CD4-positive, CD25-positive, alpha-beta regulatory T cell (primary cell): ENCODE measurements around the gene HOXB3. TPM values are rescaled to one million over a fixed set of nuclear protein-coding genes. Genes with fewer than 3 reads are reported as not detected.

Experiments used
- ATAC-seq, 2 donors: fragments of 150-1000 bp; cut with Tn5 transposase; one replicate each; pipeline ENCODE4 v1.10.0; 2021; ENCODE audit warnings: low read depth in 2 of 2, moderate number of reproducible peaks in 2 of 2, moderate library complexity in 1 of 2
- DNase-seq, 3 donors: peaks; one replicate each; pipeline versions ENCODE4 v3.0.0 to v3.0.0-alpha.2; 2012 to 2022; ENCODE audit warnings: mixed read lengths in 1 of 3
- H3K27ac ChIP-seq: one replicate; pipeline ENCODE4 v1.7.0; 2013; ENCODE audit warnings: mild to moderate bottlenecking, low read length; ENCODE audit not compliant: insufficient read depth, poor library complexity, severe bottlenecking
- H3K27me3 ChIP-seq: one replicate; pipeline ENCODE4 v1.7.0; 2013; ENCODE audit warnings: low read length; ENCODE audit not compliant: control insufficient read depth, insufficient read depth
- H3K36me3 ChIP-seq: one replicate; pipeline ENCODE4 v1.7.0; 2013; ENCODE audit warnings: mild to moderate bottlenecking, low read length, moderate library complexity; ENCODE audit not compliant: control insufficient read depth, insufficient read depth
- H3K4me1 ChIP-seq: 2 replicates; pipeline ENCODE4 v1.7.0; 2013; ENCODE audit warnings: mild to moderate bottlenecking, low read length; ENCODE audit not compliant: insufficient read depth, control insufficient read depth, poor library complexity, severe bottlenecking
- H3K4me3 ChIP-seq: one replicate; pipeline ENCODE4 v1.7.0; 2013; ENCODE audit warnings: low read depth, mild to moderate bottlenecking, low read length, moderate library complexity
- H3K9me3 ChIP-seq, 2 experiments: 1 replicate in 1 of 2; 2 replicates in 1 of 2; pipeline ENCODE4 v1.7.0; 2013; ENCODE audit warnings: low read length in 2 of 2, mild to moderate bottlenecking in 1 of 2, moderate library complexity in 1 of 2; ENCODE audit not compliant: control insufficient read depth in 2 of 2
- H3K27ac Mint-ChIP-seq, 3 donors: one replicate each; pipeline ENCODE4 v1.8.0; 2020 to 2022; ENCODE audit warnings: mild to moderate bottlenecking in 3 of 3, mixed read lengths in 3 of 3, moderate library complexity in 2 of 3
- H3K27me3 Mint-ChIP-seq: one replicate; pipeline ENCODE4 v1.8.0; 2022; ENCODE audit warnings: mild to moderate bottlenecking, mixed read lengths
- H3K36me3 Mint-ChIP-seq: one replicate; pipeline ENCODE4 v1.8.0; 2020; ENCODE audit warnings: mixed read lengths
- H3K4me1 Mint-ChIP-seq, 4 donors: one replicate each; pipeline ENCODE4 v1.8.0; 2020 to 2022; ENCODE audit warnings: mixed read lengths in 4 of 4, mild to moderate bottlenecking in 1 of 4
- H3K4me3 Mint-ChIP-seq, 4 donors: one replicate each; pipeline ENCODE4 v1.8.0; 2020 to 2022; ENCODE audit warnings: mild to moderate bottlenecking in 4 of 4, mixed read lengths in 4 of 4, moderate library complexity in 3 of 4
- H3K9me3 Mint-ChIP-seq, 7 donors: one replicate each; pipeline ENCODE4 v1.8.0; 2020 to 2022; ENCODE audit warnings: mixed read lengths in 7 of 7, mild to moderate bottlenecking in 3 of 7, moderate library complexity in 2 of 7
- polyA plus RNA-seq, 4 donors: library from polyadenylated mRNA; unstranded; fragments of 300-500 nt; fragmentation: Illumina TruSeq; gene quantifications; one replicate each; pipeline ENCODE4 v1.2.3, GENCODE V29; 2021
- total RNA-seq: library from RNA; stranded (reverse); gene quantifications from one replicate; pipeline ENCODE4 v1.2.3, GENCODE V29; 2022

The HOXB3 gene
- total and polyA plus RNA-seq, 5 donors from 2014 or later: 0.05 to 8.1 (median 0.16) TPM; not detected in 2

DNA sequence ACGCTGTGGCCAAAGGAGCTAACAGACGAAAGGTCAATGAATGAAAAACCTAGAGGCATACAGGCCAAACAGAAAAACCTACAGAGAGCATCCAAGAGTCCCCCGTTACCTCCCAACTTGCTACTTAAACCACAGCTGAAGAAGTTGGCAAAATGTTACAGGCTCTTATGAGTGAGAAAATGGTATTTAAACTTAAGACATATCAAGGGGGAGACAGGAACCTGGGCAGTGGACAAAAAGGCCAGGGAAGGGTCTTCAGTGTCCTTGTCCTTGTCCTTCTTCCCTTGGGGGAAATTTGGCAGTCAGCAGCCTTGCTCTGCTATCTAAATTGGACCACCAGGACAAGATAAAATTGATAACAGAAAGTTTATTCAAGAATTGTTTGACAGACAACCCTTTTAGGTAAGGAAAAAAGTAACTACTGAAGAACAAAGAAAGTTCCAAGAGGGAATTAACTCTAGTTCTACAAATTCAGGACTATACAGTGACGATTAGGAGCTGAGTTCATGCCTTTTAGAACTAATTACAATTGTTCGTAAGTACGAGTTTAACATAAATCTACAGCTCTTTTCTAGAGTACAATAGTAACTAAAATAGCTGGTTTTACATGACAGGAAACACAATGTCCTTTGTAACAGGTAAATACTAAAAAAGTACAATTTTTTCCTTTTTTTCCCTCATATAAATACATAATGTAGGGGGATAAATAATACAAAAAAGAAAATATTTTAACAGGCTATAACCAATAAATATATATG is 41.3 kb downstream of the HOXB3 start:
- H3K4me3 Mint-ChIP-seq: peak overlapping the region; percentile 17 to 99 (median 87)
- H3K27ac ChIP-seq: peak overlapping the region; percentile 86
- H3K4me1 ChIP-seq: peaks cover 44% of the 10 kb centered on the region
- H3K4me1 Mint-ChIP-seq: peaks cover 7 to 43% (median 25%) of the 10 kb centered on the region in 4 donors
- peaks cover 4% of the 10 kb centered on the region for H3K36me3 Mint-ChIP-seq
- DNase-seq: no peak
- H3K9me3 ChIP-seq: no peaks in the 10 kb centered on the region
- peak overlapping the region; percentile 90 to 97 (median 96) for H3K27ac Mint-ChIP-seq
- peak overlapping the region; percentile 67 for H3K4me3 ChIP-seq
- H3K36me3 ChIP-seq: no peaks in the 10 kb centered on the region
- H3K27me3 ChIP-seq: peaks cover 3% of the 10 kb centered on the region
- peaks cover 34% of the 10 kb centered on the region for H3K27me3 Mint-ChIP-seq
- peak in 1 of 2 donors; percentile 12 for ATAC-seq
- H3K9me3 Mint-ChIP-seq: no peaks in the 10 kb centered on the region

DNA sequence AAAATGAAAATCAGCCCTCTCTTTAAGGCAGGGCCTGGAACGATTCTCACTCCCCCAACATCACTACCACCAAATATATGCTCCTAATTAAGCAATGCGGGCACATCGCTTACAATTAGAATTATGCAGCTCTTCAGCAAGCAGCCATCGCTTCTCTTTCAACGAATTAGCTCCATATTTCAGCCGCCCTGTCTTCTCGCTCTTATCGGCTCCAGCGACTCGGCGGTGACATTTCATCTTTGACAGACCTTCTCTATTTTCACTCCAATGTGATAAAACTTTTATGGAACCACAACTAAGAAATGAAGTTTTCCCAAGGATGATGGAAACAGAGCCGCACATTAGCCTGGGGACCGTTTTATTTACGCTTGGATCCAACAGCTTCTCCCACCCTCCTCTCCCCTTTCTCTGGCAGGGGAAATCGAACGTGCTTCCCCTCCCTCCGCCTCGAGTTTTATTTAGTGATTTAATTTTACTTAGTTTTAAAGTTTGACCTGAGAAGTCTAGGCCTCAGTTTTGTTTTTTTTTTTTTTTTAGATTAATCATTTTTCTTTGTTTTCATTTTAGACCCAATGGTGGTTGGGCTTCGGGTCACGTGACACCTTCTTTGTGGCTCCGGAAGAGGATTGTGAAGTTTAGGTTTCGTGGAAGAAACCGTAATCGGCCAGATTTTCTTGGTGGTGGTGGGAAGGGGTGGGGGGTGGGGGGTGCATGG is 42.1 kb downstream of the HOXB3 start:
- Histone ChIP-seq H3K4me3 (peak overlapping the region; percentile 71), H3K27me3 (peaks cover 3% of the 10 kb centered on the region), H3K9me3 (no peaks in the 10 kb centered on the region), H3K4me1 (peaks cover 46% of the 10 kb centered on the region), H3K36me3 (no peaks in the 10 kb centered on the region), H3K27ac (peak overlapping the region; percentile 86)
- H3K4me1 Mint-ChIP-seq: peaks cover 7 to 43% (median 25%) of the 10 kb centered on the region in 4 donors
- peak; percentile 42 to 83 (median 45) for DNase-seq
- ATAC-seq: peak in 1 of 2 donors; percentile 36
- peaks cover 4% of the 10 kb centered on the region for H3K36me3 Mint-ChIP-seq
- peaks cover 35% of the 10 kb centered on the region for H3K27me3 Mint-ChIP-seq
- H3K9me3 Mint-ChIP-seq: no peaks in the 10 kb centered on the region
- peak overlapping the region; percentile 81 to 99 (median 87) for H3K4me3 Mint-ChIP-seq
- peak overlapping the region; percentile 90 to 97 (median 96) for H3K27ac Mint-ChIP-seq

DNA sequence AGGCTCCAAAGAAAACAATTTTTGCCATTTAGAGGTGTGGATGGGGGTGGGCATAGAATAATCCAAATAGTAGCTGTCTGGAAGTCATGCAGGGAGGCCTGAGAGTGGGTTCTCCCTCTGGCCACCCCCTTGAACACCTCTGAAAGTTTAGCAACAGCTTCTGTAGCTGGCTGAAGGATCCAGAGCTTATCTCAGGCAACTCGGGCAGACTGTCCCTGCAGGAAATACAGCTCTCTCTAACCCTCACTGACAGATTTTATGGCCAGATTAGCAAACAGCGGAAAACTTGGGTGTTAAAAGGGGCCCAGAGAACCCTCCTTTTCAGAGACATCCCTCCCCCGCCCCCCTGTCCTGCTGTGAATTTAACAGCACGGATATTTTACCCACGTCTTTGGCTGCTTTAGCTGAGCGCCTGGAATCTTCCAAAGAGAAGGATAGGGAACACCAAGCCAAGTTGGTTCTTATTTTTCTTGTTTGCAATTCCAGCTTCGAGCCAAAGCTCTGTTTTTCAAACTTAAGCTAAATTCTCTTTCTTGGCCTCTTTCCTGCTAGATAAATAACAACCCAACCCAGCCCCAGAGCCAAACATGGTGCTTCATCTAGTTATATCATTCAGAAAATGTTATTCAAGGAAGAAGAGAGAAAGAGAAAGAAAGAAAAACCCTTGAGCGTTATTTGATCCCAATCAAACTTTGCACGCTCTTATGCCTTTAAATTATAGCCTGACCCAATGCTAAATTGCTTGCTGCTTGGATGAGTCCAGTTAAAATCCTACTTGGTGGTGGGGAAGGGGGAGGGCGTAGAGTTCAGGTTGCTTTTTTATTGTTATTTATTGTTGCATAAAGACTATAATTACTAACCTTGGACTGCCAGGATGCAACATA is 42.9 kb downstream of the HOXB3 start:
- DNase-seq (peak in 1 of 3 donors; percentile 34), ATAC-seq (no peak)
- peak overlapping the region; percentile 86 for H3K27ac ChIP-seq
- peaks cover 49% of the 10 kb centered on the region for H3K4me1 ChIP-seq
- H3K27me3 Mint-ChIP-seq: peaks cover 38% of the 10 kb centered on the region
- H3K36me3 Mint-ChIP-seq: peaks cover 8% of the 10 kb centered on the region
- H3K27me3 ChIP-seq: peaks cover 3% of the 10 kb centered on the region
- no peaks in the 10 kb centered on the region for H3K9me3 ChIP-seq
- H3K9me3 Mint-ChIP-seq: no peaks in the 10 kb centered on the region
- peak overlapping the region; percentile 71 for H3K4me3 ChIP-seq
- H3K36me3 ChIP-seq: no peaks in the 10 kb centered on the region
- peak overlapping the region; percentile 83 to 99 (median 95) for H3K4me3 Mint-ChIP-seq
- H3K27ac Mint-ChIP-seq: peak overlapping the region; percentile 90 to 97 (median 96)
- H3K4me1 Mint-ChIP-seq: peaks cover 7 to 48% (median 27%) of the 10 kb centered on the region in 4 donors

DNA sequence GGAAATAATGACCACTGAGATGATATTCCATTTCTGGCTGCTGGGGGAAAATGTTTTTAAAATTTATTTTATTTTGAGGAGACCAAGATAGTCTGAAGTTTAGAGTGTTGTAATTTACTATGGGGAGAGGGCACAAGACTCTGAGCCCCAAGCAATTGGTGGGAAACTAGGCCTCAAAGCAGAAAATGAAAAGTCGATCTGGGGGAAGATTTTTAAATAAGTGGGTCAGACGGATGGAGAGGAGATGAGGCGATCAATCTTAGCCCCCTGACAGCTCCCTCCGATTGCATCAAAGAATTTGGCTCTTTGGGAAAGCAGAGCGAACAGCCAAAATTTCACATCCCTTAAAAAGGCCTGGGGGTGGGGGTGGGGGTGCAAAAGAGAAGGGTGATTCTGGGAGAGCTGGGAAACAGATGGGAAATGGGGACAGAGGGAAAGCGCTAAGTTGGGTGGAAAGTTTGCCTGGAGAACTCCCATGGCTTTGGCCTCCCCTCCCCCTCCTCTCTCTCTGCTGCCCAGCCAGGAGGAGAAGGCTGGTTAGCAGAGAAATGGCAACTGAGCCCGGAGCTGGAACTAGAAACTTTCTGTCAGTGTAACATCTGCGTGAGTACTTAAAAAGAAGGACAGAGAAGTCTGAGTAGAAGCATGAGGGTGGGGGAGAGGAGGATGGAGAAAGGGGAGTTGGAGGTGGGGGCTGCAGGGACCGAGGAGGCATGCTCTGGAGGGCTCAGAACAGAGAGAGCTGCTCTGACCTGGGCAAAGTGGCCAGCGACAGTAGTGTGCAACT is 43.7 kb downstream of the HOXB3 start:
- Histone ChIP-seq H3K27me3 (peaks cover 3% of the 10 kb centered on the region), H3K36me3 (no peaks in the 10 kb centered on the region), H3K4me1 (peaks cover 49% of the 10 kb centered on the region), H3K27ac (peak overlapping the region; percentile 86), H3K9me3 (no peaks in the 10 kb centered on the region), H3K4me3 (peak overlapping the region; percentile 71)
- ATAC-seq (no peak), DNase-seq (no peak)
- H3K4me3 Mint-ChIP-seq: peak overlapping the region; percentile 83 to 99 (median 95)
- H3K27ac Mint-ChIP-seq: peak overlapping the region; percentile 60 to 97 (median 96)
- H3K27me3 Mint-ChIP-seq: peaks cover 43% of the 10 kb centered on the region
- H3K9me3 Mint-ChIP-seq: no peaks in the 10 kb centered on the region
- H3K36me3 Mint-ChIP-seq: peaks cover 11% of the 10 kb centered on the region
- peaks cover 7 to 52% (median 27%) of the 10 kb centered on the region in 4 donors for H3K4me1 Mint-ChIP-seq

DNA sequence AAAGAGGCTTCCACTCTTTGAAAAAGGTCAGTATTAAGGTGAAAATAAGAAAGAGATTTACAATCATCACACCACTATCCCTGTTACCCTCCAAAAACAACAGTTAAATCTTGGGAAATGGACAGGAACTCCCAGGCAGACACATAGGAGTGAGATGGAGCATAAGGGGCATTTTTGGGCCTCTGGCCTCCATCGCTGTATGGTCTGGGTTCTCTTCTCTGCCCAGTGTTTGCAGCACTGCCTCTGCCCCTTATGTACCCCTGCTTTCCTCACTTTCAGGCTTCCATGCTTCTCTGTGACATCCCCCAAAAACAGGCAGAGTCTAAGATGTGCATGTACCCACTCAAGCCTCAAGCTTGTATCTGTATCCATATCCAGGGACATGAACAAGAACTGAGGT is 44.5 kb downstream of the HOXB3 start:
- Mint-ChIP-seq H3K4me1 (peaks cover 10 to 57% (median 27%) of the 10 kb centered on the region in 4 donors), H3K4me3 (peak overlapping the region; percentile 91 to 99 (median 98)), H3K9me3 (no peaks in the 10 kb centered on the region), H3K36me3 (peaks cover 11% of the 10 kb centered on the region), H3K27me3 (peaks cover 43% of the 10 kb centered on the region), H3K27ac (peak overlapping the region; percentile 59 to 97 (median 85))
- DNase-seq: no peak
- Histone ChIP-seq H3K4me3 (peak overlapping the region; percentile 59), H3K4me1 (peaks cover 55% of the 10 kb centered on the region), H3K27ac (peak overlapping the region; percentile 86), H3K9me3 (no peaks in the 10 kb centered on the region), H3K27me3 (peaks cover 3% of the 10 kb centered on the region), H3K36me3 (no peaks in the 10 kb centered on the region)
- ATAC-seq: no peak

DNA sequence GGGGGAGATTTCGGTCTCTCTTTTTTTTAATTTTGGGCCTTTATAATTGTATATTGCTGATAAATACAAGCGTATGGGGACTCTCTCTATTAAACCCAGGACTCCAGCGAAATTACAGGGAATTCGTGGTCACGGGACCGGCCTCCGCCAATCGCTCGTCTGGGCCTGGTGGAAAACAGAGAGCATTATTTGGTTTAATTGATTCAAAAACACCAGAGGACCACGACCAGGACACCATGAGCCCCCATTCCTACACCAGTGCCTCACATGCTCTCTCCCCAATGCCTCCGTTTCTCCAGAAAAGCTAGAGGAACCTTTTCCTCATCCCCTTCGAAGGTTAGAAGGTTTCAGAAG is 45.0 kb downstream of the HOXB3 start, which contains the start of gene HOXB2:
Gene HOXB2, minus strand, starts transcription at position 88 of the 354 bp plus-strand sequence. CDS start 198 bp downstream, outside the sequence.
- H3K4me1 ChIP-seq: peaks cover 60% of the 10 kb centered on the region
- ATAC-seq: no peak
- peaks cover 47% of the 10 kb centered on the region for H3K27me3 Mint-ChIP-seq

More for the DNA sequence above, 45.0 kb downstream of the HOXB3 start, which contains the start of gene HOXB2:
- Mint-ChIP-seq H3K36me3 (peaks cover 11% of the 10 kb centered on the region), H3K4me3 (peak within 1 kb of the TSS; percentile 91 to 99 (median 98)), H3K4me1 (peaks cover 10 to 62% (median 29%) of the 10 kb centered on the region in 4 donors), H3K9me3 (no peaks in the 10 kb centered on the region), H3K27ac (peak within 1 kb of the TSS; percentile 94 to 97 (median 95))
- Histone ChIP-seq H3K27me3 (peaks cover 3% of the 10 kb centered on the region), H3K9me3 (no peaks in the 10 kb centered on the region), H3K4me3 (peak within 1 kb of the TSS; percentile 94), H3K27ac (peak within 1 kb of the TSS; percentile 86), H3K36me3 (no peaks in the 10 kb centered on the region)
- no peak for DNase-seq
